HepG2 (cell line): ENCODE results near the gene LRRC25. TPM values are rescaled to one million over a fixed set of nuclear protein-coding genes. Genes with fewer than 3 reads are reported as not detected.

ENCODE experiments used
- AHDC1 ChIP-seq: sonication (generic); formaldehyde crosslinking; IDR thresholded peaks from 2 replicates; pipeline ENCODE4 v1.5.1; 2020; ENCODE audit warnings: mild to moderate bottlenecking, missing genetic modification reagents, borderline replicate concordance
- ATF4 ChIP-seq, 2 experiments: fragments of 450-650 bp in 1 of 2; sonication (generic) in 1 of 2; formaldehyde crosslinking; IDR thresholded peaks; 2 replicates each; pipeline versions ENCODE4 v1.5.0 to v1.8.0; 2020 to 2022; ENCODE audit warnings: mild to moderate bottlenecking in 1 of 2, missing genetic modification reagents in 1 of 2
- CENPX ChIP-seq: sonication (generic); formaldehyde crosslinking; IDR thresholded peaks from 2 replicates; pipeline ENCODE4 v1.9.0; 2021; ENCODE audit warnings: mild to moderate bottlenecking, missing genetic modification reagents, moderate library complexity
- EED ChIP-seq: sonication (generic); formaldehyde crosslinking; IDR thresholded peaks from 2 replicates; pipeline ENCODE4 v1.5.0; 2020; ENCODE audit warnings: mild to moderate bottlenecking, missing genetic modification reagents
- HNF4G ChIP-seq, 2 experiments: sonication (generic) in 1 of 2; formaldehyde crosslinking in 1 of 2; IDR thresholded peaks; 2 replicates each; pipeline versions ENCODE4 v1.4.0 to v1.6.1; 2011 to 2020; ENCODE audit warnings: borderline replicate concordance in 2 of 2, low read depth in 2 of 2, mild to moderate bottlenecking in 2 of 2, low read length in 1 of 2, missing genetic modification reagents in 1 of 2, moderate library complexity in 1 of 2
- ONECUT2 ChIP-seq: sonication (generic); formaldehyde crosslinking; IDR thresholded peaks from 2 replicates; pipeline ENCODE4 v1.4.0; 2020; ENCODE audit warnings: missing genetic modification reagents
- TAF1 ChIP-seq: sonication (generic); formaldehyde crosslinking; IDR thresholded peaks from 2 replicates; pipeline ENCODE4 v1.4.0; 2020; ENCODE audit warnings: missing genetic modification reagents
- ZBTB1 ChIP-seq: sonication (generic); formaldehyde crosslinking; IDR thresholded peaks from 2 replicates; pipeline ENCODE4 v1.4.0; 2020; ENCODE audit warnings: missing genetic modification reagents, borderline replicate concordance
- ZBTB21 ChIP-seq: sonication (generic); formaldehyde crosslinking; IDR thresholded peaks from 2 replicates; pipeline ENCODE4 v1.4.0; 2020; ENCODE audit warnings: missing genetic modification reagents
- ZNF138 ChIP-seq: sonication (generic); formaldehyde crosslinking; IDR thresholded peaks from 2 replicates; pipeline ENCODE4 v1.5.0; 2020; ENCODE audit warnings: mild to moderate bottlenecking, low read depth, missing genetic modification reagents
- ZNF253 ChIP-seq: sonication (generic); formaldehyde crosslinking; IDR thresholded peaks from 2 replicates; pipeline ENCODE4 v1.8.0; 2022; ENCODE audit warnings: mild to moderate bottlenecking, missing genetic modification reagents, borderline replicate concordance
- ZNF354B ChIP-seq: sonication (generic); formaldehyde crosslinking; IDR thresholded peaks from 2 replicates; pipeline ENCODE4 v1.8.0; 2022; ENCODE audit warnings: mild to moderate bottlenecking, missing genetic modification reagents
- ZNF770 ChIP-seq: sonication (generic); formaldehyde crosslinking; IDR thresholded peaks from 2 replicates; pipeline ENCODE4 v1.5.0; 2020; ENCODE audit warnings: mild to moderate bottlenecking, missing genetic modification reagents
- ZNF83 ChIP-seq: sonication (generic); formaldehyde crosslinking; IDR thresholded peaks from 2 replicates; pipeline ENCODE4 v1.4.0; 2020; ENCODE audit warnings: missing genetic modification reagents, mild to moderate bottlenecking, borderline replicate concordance
- polyA plus RNA-seq, 8 experiments: library from polyadenylated mRNA; depleted of rRNA in 3 of 8; stranded (reverse) in 7 of 8; unstranded in 1 of 8; fragments of >200 nt; fragmentation: Illumina TruSeq in 4 of 8; extraction: Trizol in 4 of 8; gene quantifications; 2 replicates each; pipeline versions ENCODE4 v1.2.1 to v1.2.3, GENCODE V29; 2011 to 2016; ENCODE audit warnings: low read depth in 4 of 8, missing spikeins in 1 of 8, mixed read lengths in 1 of 8; ENCODE audit not compliant: insufficient read depth in 1 of 8
- total RNA-seq, 5 experiments: library from RNA; depleted of rRNA; stranded (reverse); fragments of >200 nt; fragmentation: Illumina TruSeq; extraction: Trizol; gene quantifications; 2 replicates each; pipeline ENCODE4 v1.2.3, GENCODE V29; 2016; ENCODE audit warnings: low read depth in 1 of 5
- TF ChIP-seq, protein P1 (sequence below): sonication (generic); formaldehyde crosslinking; conservative IDR thresholded peaks from 2 replicates; pipeline ENCODE4 v1.8.0; 2022; ENCODE audit warnings: low read depth, missing genetic modification reagents
- TF ChIP-seq, protein P2 (sequence below): IDR thresholded peaks from 2 replicates; pipeline ENCODE4 v1.6.1; 2018; ENCODE audit warnings: missing genetic modification reagents, mild to moderate bottlenecking, missing compliant biosample characterization

LRRC25 gene
- total and polyA plus RNA-seq, 2 of the 13 experiments (the other 11 are each of a cell fraction or from before 2014, with no cell fraction given): 0.13 to 0.53 TPM

DNA sequence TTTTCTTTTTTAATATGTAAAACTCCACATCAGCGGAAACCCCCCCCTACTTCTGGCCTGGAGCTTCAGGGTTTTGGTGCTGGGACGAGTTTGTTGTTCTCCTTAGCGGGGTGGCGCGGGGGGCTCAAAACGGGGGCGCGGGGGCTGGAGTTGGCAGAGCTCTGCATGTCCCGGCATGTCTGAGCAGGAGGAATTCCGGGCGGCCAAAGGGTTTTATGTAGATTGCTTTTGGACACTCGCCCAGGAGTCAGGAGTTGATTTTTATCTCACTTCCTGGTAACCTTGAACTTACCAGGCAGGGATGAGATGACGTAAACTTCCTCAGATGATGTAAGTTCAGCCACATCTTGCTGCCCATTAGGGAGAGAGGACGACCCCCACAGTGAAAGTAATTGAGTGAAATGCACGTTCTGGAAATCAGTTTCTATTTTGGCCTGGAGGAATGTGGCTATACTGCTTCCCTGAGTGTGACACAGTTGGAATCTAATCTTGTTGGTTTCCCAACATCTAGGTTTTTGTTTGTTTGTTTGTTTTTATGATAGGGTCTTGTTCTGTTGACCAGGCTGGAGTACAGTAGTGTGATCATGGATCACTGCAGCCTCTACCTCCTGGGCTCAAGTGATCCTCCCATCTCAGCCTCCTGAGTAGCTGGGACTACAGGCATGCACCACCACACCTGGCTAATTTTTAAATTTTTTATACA is 32.4 kb downstream of the LRRC25 start (continued):
- TF ChIP-seq AHDC1 (CRISPR knock-in tag): peak; percentile 42; the same call in 1 of the 2 replicates
- TF ChIP-seq ZNF253 (CRISPR knock-in tag): no peak
- TF ChIP-seq ZNF354B (CRISPR knock-in tag): 0 out of 2 replicates have a peak, but pooled peaks have one; percentile 33
- peak; percentile 55; the same call in 1 of the 2 replicates for TF ChIP-seq HNF4G (IDR thresholded peaks at IDR 0.05; ENCODE audit: borderline replicate concordance, low read depth, low read length)
- no peak for TF ChIP-seq HNF4G (CRISPR knock-in tag; IDR thresholded peaks at IDR 0.05; ENCODE audit: borderline replicate concordance, low read depth)
- TF ChIP-seq ATF4 (CRISPR knock-in tag; IDR thresholded peaks at IDR 0.05): peak in 1 of 2 experiments; percentile 99; a peak in 2 of 4 replicates
- no peak for TF ChIP-seq ZBTB1 (CRISPR knock-in tag)
- TF ChIP-seq CENPX (CRISPR knock-in tag): no peak
- TF ChIP-seq EED: no peak
- peak; percentile 94 for TF ChIP-seq ZBTB21
- TF ChIP-seq, protein P1, sequence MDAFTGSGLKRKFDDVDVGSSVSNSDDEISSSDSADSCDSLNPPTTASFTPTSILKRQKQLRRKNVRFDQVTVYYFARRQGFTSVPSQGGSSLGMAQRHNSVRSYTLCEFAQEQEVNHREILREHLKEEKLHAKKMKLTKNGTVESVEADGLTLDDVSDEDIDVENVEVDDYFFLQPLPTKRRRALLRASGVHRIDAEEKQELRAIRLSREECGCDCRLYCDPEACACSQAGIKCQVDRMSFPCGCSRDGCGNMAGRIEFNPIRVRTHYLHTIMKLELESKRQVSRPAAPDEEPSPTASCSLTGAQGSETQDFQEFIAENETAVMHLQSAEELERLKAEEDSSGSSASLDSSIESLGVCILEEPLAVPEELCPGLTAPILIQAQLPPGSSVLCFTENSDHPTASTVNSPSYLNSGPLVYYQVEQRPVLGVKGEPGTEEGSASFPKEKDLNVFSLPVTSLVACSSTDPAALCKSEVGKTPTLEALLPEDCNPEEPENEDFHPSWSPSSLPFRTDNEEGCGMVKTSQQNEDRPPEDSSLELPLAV (CRISPR knock-in tag): no peak
- no peak for TF ChIP-seq ZNF83
- TF ChIP-seq ZNF770 (CRISPR knock-in tag): peak; percentile 100
- TF ChIP-seq, protein P2, sequence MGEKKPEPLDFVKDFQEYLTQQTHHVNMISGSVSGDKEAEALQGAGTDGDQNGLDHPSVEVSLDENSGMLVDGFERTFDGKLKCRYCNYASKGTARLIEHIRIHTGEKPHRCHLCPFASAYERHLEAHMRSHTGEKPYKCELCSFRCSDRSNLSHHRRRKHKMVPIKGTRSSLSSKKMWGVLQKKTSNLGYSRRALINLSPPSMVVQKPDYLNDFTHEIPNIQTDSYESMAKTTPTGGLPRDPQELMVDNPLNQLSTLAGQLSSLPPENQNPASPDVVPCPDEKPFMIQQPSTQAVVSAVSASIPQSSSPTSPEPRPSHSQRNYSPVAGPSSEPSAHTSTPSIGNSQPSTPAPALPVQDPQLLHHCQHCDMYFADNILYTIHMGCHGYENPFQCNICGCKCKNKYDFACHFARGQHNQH (CRISPR knock-in tag): peak; percentile 57; the same call in 1 of the 2 replicates
- no peak for TF ChIP-seq ZNF138 (CRISPR knock-in tag)
- 0 out of 2 replicates have a peak, but pooled peaks have one; percentile 39 for TF ChIP-seq ONECUT2
- TF ChIP-seq TAF1 (CRISPR knock-in tag): 0 out of 2 replicates have a peak, but pooled peaks have one; percentile 13
